ENCODE measurements around the gene ZFYVE9. TPM values are rescaled to one million over a fixed set of nuclear protein-coding genes. Genes with fewer than 3 reads are reported as not detected.

The ZFYVE9 gene
- total and polyA plus RNA-seq, 2 of the 8 experiments (the other 6 are each of a cell fraction or from before 2014, with no cell fraction given): 5.8 to 26.5 TPM

DNA sequence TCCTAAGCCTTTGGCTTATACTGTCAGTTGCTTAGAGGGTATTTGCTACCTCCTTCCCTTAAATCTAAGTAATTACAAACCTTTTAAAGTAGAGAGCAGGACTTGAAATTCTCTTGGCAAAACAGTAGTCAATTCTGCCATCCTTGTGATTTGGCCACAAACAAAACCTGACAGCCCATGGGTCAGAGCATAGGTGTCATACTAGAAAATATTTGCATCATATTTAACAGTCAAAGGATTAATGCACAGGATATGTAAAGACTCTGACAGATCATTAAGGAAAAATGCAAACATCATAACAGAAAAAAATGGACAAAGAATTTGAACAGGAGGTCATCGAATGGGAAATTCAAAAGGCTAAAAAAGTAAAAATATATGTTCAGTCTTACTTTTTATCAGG, 50.5 kb downstream of the ZFYVE9 start:
- Histone ChIP-seq H3K56ac (replicated peaks; ENCODE audit: insufficient read length, low read depth, low read length) (no peak overlapping the region), H3K23me2 (ENCODE audit: low read depth, low read length) (no peaks in the 10 kb centered on the region), H2BK12ac (ENCODE audit: low read depth, low read length) (no peak overlapping the region), H3K79me1 (ENCODE audit: low read depth, low read length) (no peaks in the 10 kb centered on the region), H2AFZ (ENCODE audit: low read length) (no peak overlapping the region), H3K9ac (replicated peaks in 1 of 4; ENCODE audit: extremely low read depth in 1 of 4, low read depth in 3 of 4, low read length in 3 of 4) (no peak overlapping the region), H3K14ac (ENCODE audit: insufficient read length) (no peak overlapping the region), H4K20me1 (replicated peaks in 1 of 2; ENCODE audit: control insufficient read depth in 1 of 2, insufficient read depth in 2 of 2, low read length in 2 of 2) (no peaks in the 10 kb centered on the region), H2BK15ac (ENCODE audit: low read length) (no peak overlapping the region), H3K27me3 (replicated peaks in 1 of 4; ENCODE audit: control insufficient read depth in 3 of 4, extremely low read depth in 1 of 4, insufficient read depth in 3 of 4, low read length in 3 of 4) (no peaks in the 10 kb centered on the region), H2BK120ac (replicated peaks; ENCODE audit: low read depth, low read length) (no peak overlapping the region), H3K4me3 (ENCODE audit: extremely low read depth in 1 of 4, insufficient read depth in 2 of 4, low read depth in 3 of 4, low read length in 4 of 4) (no peak overlapping the region), H4K8ac (ENCODE audit: extremely low read depth, insufficient read depth, low read length) (no peak overlapping the region), H3K4me1 (replicated peaks in 1 of 4; ENCODE audit: control insufficient read depth in 3 of 4, insufficient read depth in 4 of 4, low read length in 3 of 4) (no peaks in the 10 kb centered on the region), H3K79me2 (ENCODE audit: control insufficient read depth in 1 of 2, insufficient read depth in 2 of 2, low read length in 2 of 2) (no peaks in the 10 kb centered on the region), H3K4ac (replicated peaks; ENCODE audit: insufficient read length, low read depth, low read length) (no peak overlapping the region), H3K36me3 (ENCODE audit: control insufficient read depth in 2 of 4, insufficient read depth in 4 of 4, low read length in 3 of 4) (no peaks in the 10 kb centered on the region), H3K9me3 (ENCODE audit: insufficient read depth in 2 of 2, low read depth in 1 of 2, low read length in 1 of 2) (no peaks in the 10 kb centered on the region), H2AK5ac (ENCODE audit: low read depth, low read length) (no peak overlapping the region), H4K91ac (replicated peaks; ENCODE audit: insufficient read length, low read length) (no peak overlapping the region), H2BK5ac (ENCODE audit: low read depth, low read length) (no peak overlapping the region), H4K5ac (ENCODE audit: insufficient read length, low read depth, low read length) (no peak overlapping the region), H3K18ac (ENCODE audit: extremely low read depth, low read length) (no peak overlapping the region), H2BK20ac (ENCODE audit: low read length) (no peak overlapping the region), H3K4me2 (ENCODE audit: insufficient read depth in 1 of 2, low read depth in 2 of 2, low read length in 2 of 2) (no peak overlapping the region), H3K23ac (ENCODE audit: insufficient read length) (no peak overlapping the region), H3K27ac (ENCODE audit: low read depth, low read length) (no peak overlapping the region)
- DNase-seq (ENCODE audit: low read depth in 1 of 2, low spot score in 2 of 2) (no peak), FAIRE-seq (no peak)
- TF ChIP-seq BCL11A (IDR thresholded peaks at IDR 0.05; ENCODE audit: low read depth in 2 of 2, low read length in 2 of 2) (no peak), SUZ12 (IDR thresholded peaks at IDR 0.05; ENCODE audit: low read length) (no peak), TBP (IDR thresholded peaks at IDR 0.05; ENCODE audit: low read depth, low read length) (no peak), SRF (IDR thresholded peaks at IDR 0.05; ENCODE audit: low read depth, low read length) (no peak), SP4 (IDR thresholded peaks at IDR 0.05; ENCODE audit: low read length) (no peak)
- POLR2A ChIA-PET (ENCODE audit: partially characterized antibody): no interaction called here
- WGBS, 2 experiments (ENCODE audit: extremely low coverage in 1 of 2, insufficient coverage in 1 of 2, insufficient read length in 1 of 2, insufficient replicate concordance in 2 of 2, low coverage in 1 of 2, low lambda C conversion rate in 2 of 2, missing lambda C conversion rate in 1 of 2): 81% methylated on average over 1 of the region's 1 CpG; no CpG with 5 or more reads in 1 of the 2 experiments
- CTCF ChIA-PET (ENCODE audit: partially characterized antibody): no interaction called here

Measured in H1 (cell line).